ENCODE results near the gene TSPAN6.

The TSPAN6 gene

GRCh38 chrX:100636321-100636991 lies at the start of gene TSPAN6:
Gene TSPAN6, minus strand, starts transcription at chrX:100636806. Its CDS starts 112 bp downstream, at chrX:100636694.
- in situ Hi-C loops (cut with MboI; ENCODE audit: low sequenced_read_pairs) = no loop called here

GRCh38 chrX:100685997-100686305 lies 49.3 kb upstream of the TSPAN6 start:
- in situ Hi-C loops (cut with MboI; ENCODE audit: low sequenced_read_pairs) = no loop called here

GRCh38 chrX:100685284-100685996 lies 48.8 kb upstream of the TSPAN6 start:
- in situ Hi-C loops (cut with MboI; ENCODE audit: low sequenced_read_pairs) = no loop called here

- in situ Hi-C loops (cut with MboI; ENCODE audit: low sequenced_read_pairs) = no loop called here
Observed at GRCh38 chrX:100682939-100683338, 46.3 kb upstream of the TSPAN6 start.

- in situ Hi-C loops (cut with MboI; ENCODE audit: low sequenced_read_pairs) = no loop called here
Observed at GRCh38 chrX:100681599-100681998, 45.0 kb upstream of the TSPAN6 start.

GRCh38 chrX:100680756-100681155 lies 44.1 kb upstream of the TSPAN6 start:
- in situ Hi-C loops (cut with MboI; ENCODE audit: low sequenced_read_pairs) = no loop called here

GRCh38 chrX:100677611-100678181 lies 41.1 kb upstream of the TSPAN6 start:
- in situ Hi-C loops (cut with MboI; ENCODE audit: low sequenced_read_pairs) = no loop called here

- in situ Hi-C loops (cut with MboI; ENCODE audit: low sequenced_read_pairs) = no loop called here
Observed at GRCh38 chrX:100674705-100675104, 38.1 kb upstream of the TSPAN6 start.

GRCh38 chrX:100673397-100673953 lies 36.9 kb upstream of the TSPAN6 start:
- in situ Hi-C loops (cut with MboI; ENCODE audit: low sequenced_read_pairs) = no loop called here

- in situ Hi-C loops (cut with MboI; ENCODE audit: low sequenced_read_pairs) = no loop called here
Observed at GRCh38 chrX:100672966-100673365, 36.4 kb upstream of the TSPAN6 start.

- in situ Hi-C loops (cut with MboI; ENCODE audit: low sequenced_read_pairs) = no loop called here
Observed at GRCh38 chrX:100663642-100664041, 27.0 kb upstream of the TSPAN6 start.

GRCh38 chrX:100662796-100663195 lies 26.2 kb upstream of the TSPAN6 start:
- in situ Hi-C loops (cut with MboI; ENCODE audit: low sequenced_read_pairs) = no loop called here

- in situ Hi-C loops (cut with MboI; ENCODE audit: low sequenced_read_pairs) = no loop called here
Observed at GRCh38 chrX:100662170-100662569, 25.6 kb upstream of the TSPAN6 start.

- in situ Hi-C loops (cut with MboI; ENCODE audit: low sequenced_read_pairs) = no loop called here
Observed at GRCh38 chrX:100659431-100660137, 23.0 kb upstream of the TSPAN6 start.

GRCh38 chrX:100658941-100659381 lies 22.4 kb upstream of the TSPAN6 start:
- in situ Hi-C loops (cut with MboI; ENCODE audit: low sequenced_read_pairs) = no loop called here

- in situ Hi-C loops (cut with MboI; ENCODE audit: low sequenced_read_pairs) = no loop called here
Observed at GRCh38 chrX:100654261-100654660, 17.7 kb upstream of the TSPAN6 start.

GRCh38 chrX:100652266-100652665 lies 15.7 kb upstream of the TSPAN6 start:
- in situ Hi-C loops (cut with MboI; ENCODE audit: low sequenced_read_pairs) = no loop called here

- in situ Hi-C loops (cut with MboI; ENCODE audit: low sequenced_read_pairs) = no loop called here
Observed at GRCh38 chrX:100650841-100651240, 14.2 kb upstream of the TSPAN6 start.

- in situ Hi-C loops (cut with MboI; ENCODE audit: low sequenced_read_pairs) = no loop called here
Observed at GRCh38 chrX:100649550-100650356, 13.1 kb upstream of the TSPAN6 start.

Data from HL-60/S4 treated with retinoic acid at 250 ng/mL for 4 days and 3 days (cell line).